HG02678 (cell line): ENCODE results near the gene SLX9.

Experiments used
- ATAC-seq: cut with Tn5 transposase; IDR thresholded peaks from one replicate; pipeline ENCODE4 v1.9.1; 2021; ENCODE audit warnings: mild to moderate bottlenecking, moderate library complexity; ENCODE audit not compliant: unreplicated experiment

The SLX9 gene

GRCh38 chr21:44999972-45000636, 60.3 kb downstream of the SLX9 start:
- ATAC-seq = no peak

GRCh38 chr21:45000637-45001133, 60.9 kb downstream of the SLX9 start:
- ATAC-seq = no peak

GRCh38 chr21:45001134-45002095, 61.6 kb downstream of the SLX9 start:
- no peak for ATAC-seq

GRCh38 chr21:45002381-45003204, 62.8 kb downstream of the SLX9 start:
- ATAC-seq = no peak

GRCh38 chr21:45003331-45004058, 63.7 kb downstream of the SLX9 start:
- ATAC-seq = no peak

GRCh38 chr21:45004059-45004422, 64.2 kb downstream of the SLX9 start:
- no peak for ATAC-seq

- no peak for ATAC-seq
Observed at GRCh38 chr21:45004481-45005247, 64.8 kb downstream of the SLX9 start.

GRCh38 chr21:45006536-45007095, 66.8 kb downstream of the SLX9 start:
- ATAC-seq = no peak

- no peak for ATAC-seq
Observed at GRCh38 chr21:45009616-45010015, 69.8 kb downstream of the SLX9 start.

- ATAC-seq = no peak
Observed at GRCh38 chr21:45010096-45010495, 70.3 kb downstream of the SLX9 start.

GRCh38 chr21:45010860-45011259, 71.0 kb downstream of the SLX9 start:
- no peak for ATAC-seq

GRCh38 chr21:45011426-45011825, 71.6 kb downstream of the SLX9 start:
- ATAC-seq = no peak

- no peak for ATAC-seq
Observed at GRCh38 chr21:45011911-45012661, 72.3 kb downstream of the SLX9 start.

GRCh38 chr21:45012662-45013259, 72.9 kb downstream of the SLX9 start:
- ATAC-seq = no peak

- ATAC-seq = no peak
Observed at GRCh38 chr21:45013260-45013841, 73.5 kb downstream of the SLX9 start.

GRCh38 chr21:45014747-45015468, 75.1 kb downstream of the SLX9 start:
- no peak for ATAC-seq

- no peak for ATAC-seq
Observed at GRCh38 chr21:45015469-45015860, 75.6 kb downstream of the SLX9 start.
